Stimulated activated CD4-positive, alpha-beta T cell treated with anti-CD3 and anti-CD28 coated beads, Interleukin-1b, Interleukin-23, amount 100 ng/mL, for 48 hours (primary cell): ENCODE results near the gene SH2D3C.

Experiments used
- DNase-seq: peaks from one replicate; pipeline ENCODE4 v3.0.0-alpha.2; 2020

Gene SH2D3C

DNA sequence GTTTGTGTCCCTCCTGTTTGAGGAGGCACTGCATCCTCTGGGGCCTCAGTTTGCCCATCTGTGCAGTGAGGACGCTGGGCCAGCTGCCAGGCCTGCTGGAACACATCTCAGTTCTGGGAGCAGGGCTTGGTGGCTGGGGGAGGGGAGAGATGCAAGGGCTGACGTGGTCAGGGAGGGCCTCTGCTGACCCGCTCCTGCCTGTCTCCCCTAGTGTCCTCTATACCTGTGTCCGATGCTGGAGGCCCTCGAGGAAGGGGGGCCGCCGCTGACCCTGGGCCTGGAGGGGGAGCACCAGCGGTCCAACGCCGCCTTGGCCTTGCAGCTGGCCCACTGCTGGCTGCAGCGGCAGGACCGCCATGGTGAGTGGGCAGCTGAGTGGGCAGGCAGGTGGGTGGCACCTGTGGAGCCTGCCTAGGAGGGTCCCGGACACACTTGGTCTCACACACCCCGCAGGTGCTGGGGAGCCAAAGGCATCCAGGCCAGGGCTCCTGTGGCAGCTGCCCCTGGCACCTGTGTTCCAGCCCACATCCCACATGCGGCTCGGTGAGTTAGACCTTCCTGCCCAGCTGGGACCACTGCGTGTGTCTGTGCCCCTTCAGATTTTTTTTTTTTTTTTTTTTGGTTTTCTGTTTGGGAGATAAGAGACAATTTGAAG, 30.0 kb upstream of the SH2D3C start:
- DNase-seq, result no peak

DNA sequence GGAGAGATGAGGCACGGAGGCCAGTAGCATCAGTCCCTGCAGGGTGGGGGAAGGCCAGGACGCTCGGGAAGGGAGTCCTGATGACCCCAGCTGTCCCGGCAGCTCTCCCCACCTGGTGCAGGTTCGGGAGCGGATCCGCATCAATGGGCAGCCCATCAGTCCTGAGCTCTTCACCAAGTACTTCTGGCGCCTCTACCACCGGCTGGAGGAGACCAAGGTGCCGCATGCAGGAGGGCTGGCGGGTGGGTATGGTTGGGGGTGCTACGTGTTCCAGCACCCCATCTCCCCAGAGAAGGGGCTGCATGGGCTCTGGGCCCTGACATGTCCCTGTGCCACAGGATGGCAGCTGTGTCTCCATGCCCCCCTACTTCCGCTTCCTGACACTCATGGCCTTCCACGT, 28.4 kb upstream of the SH2D3C start:
- DNase-seq, result no peak

DNA sequence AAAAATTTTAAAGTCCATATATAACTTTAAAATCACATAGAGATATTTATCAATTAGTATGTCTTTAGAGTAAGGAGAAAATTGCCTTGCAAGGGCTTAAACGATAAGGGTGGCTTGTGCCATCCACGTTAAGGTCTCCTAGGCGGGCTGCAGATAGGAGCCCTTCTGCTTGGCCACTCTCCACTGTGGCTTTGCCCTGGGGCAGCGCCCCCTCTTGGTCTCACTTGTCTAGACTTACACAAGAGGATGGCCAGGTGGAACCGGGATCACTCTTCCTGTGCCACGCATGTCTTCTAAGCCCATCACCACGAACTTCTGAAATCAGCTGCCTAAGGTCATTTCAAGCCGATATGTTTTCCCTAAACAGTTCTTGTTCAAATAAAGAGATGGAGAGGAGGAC, 27.2 kb upstream of the SH2D3C start:
- DNase-seq, result peak; percentile 41

DNA sequence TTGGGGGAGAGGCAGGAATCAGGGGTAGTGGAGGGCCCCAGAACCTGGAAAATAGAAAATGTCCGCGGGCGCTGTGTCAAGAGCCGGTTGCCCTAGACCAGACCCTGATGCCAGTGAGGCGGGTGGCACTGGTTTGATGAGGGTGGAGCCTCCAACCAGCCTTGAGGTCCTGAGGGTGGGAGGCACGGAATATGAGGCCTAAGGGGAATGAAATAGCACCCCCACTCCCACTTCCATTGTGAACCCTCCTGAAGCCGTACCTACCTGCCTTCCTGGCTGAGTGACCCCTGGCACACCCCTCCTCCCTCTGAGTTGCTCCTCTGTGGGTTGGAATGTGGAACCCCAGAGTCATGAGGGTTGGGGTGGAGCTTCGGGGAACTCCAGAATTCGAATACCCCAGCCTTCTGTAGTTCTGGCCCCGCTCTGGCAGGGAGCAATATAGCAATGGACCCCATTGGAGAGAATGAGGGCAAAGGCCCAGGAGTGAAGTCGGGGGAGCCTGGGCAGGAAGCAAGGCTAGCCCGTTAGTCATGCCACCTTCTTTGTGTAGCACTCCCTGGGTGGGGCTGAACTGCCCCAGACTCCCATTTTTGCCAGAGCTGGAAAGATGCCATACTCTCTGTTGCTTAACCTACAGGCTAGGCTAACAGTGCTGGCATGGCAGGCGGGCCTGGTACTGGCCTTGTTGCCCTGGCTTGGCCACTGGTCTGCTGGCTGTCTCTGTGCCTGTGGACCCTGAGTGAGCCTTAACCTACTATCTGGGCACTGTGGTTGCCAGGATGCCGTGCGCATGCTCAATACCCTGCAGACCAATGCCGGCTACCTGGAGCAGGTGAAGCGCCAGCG, 25.3 kb upstream of the SH2D3C start:
- peak; percentile 28 for DNase-seq

DNA sequence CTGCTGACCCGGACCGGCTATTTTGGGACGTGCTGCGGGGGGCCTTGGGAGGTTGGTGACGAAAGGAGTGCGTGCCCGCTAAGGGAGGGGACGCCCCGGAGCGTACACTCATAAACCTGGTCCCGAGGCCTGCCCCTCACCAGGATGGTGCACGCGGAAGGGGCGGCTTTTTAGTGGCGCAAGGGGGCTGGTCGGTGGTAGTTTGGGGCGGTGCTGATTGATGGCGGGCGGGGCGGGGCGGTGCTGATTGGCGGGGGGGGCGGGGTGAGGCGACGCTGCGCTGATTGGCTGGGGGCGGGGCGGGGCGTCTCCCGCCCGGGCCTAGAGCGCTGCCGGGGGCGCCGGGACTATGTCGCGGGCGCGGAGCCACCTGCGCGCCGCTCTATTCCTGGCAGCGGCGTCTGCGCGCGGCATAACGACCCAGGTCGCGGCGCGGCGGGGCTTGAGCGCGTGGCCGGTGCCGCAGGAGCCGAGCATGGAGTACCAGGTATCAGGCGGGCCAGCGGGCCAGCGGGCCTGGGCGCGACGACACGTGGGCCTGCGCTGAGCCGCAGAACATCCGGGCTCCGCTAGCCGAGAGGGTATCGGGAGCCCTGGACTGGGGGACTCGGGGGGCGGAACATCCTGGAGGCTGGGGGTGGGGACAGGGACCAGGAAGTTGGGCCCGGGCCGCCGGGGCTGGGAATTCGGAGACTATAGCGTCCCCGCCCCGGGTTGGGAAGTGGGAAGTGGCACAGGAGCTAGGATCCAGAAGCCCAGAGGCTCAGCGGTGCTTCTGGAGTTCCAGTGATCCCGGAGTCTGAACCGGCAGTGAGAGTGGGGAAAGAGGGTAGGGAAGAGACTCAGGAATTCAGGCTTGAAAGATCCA, 24.3 kb upstream of the SH2D3C start, which contains the start of gene FPGS:
Gene FPGS, plus strand, starts transcription at position 307 of the 868 bp plus-strand sequence. Its CDS starts 43 bp downstream, at position 350.
- DNase-seq, result peak; percentile 88

DNA sequence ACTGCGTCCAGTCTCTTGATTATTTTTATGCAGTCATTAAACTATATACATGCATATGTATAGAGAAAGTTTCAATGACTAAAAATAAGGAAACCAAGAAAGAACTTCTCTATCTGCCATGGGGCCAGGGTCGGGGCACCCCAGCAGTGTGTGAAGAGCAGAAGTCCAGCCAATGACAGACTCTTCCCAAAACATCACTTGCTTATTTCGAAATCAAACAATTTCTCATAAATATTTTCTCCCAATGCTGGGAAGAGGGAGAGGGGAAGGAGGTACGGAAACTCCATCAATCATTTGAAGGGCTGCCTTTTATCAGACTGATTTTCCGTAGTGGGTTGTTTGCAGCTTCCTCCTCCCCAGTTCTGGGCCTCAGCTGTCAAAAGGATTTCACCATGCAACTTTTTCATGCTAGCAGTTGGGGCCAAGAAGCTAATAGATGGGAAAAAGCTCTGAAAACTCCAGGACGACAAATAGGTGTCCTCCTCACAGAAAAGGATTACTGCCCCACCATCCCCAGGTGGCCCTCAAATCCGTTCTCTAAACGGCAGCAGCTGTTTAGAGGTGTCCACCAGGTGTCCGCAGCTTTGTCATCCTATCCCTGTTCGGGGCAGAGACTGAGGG, 23.6 kb upstream of the SH2D3C start:
- DNase-seq, result no peak

DNA sequence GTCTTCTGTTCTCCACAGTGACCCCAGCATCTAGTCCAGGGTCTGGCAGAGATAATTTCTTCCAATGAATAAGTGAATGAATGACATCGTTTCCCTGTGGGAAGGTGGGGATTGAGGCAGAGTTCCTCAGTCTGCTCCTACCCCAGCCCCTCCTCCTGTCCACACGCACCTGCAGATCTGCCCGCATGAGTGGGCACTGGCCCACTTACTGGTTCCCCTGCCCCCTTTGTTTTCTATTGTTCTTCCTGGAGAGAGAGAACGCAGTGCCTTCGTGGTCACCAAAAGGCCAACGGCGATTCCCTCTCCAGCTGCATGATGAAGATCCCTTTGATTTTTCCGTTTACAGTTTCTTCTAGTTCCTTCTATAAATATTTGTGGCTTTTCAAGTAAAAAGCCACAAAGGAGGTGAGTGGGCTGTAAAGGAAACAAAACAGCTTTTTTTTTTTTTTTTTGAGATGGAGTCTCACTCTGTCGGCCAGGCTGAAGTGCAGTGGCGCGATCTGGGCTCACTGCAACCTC, 18.4 kb upstream of the SH2D3C start:
- no peak for DNase-seq

DNA sequence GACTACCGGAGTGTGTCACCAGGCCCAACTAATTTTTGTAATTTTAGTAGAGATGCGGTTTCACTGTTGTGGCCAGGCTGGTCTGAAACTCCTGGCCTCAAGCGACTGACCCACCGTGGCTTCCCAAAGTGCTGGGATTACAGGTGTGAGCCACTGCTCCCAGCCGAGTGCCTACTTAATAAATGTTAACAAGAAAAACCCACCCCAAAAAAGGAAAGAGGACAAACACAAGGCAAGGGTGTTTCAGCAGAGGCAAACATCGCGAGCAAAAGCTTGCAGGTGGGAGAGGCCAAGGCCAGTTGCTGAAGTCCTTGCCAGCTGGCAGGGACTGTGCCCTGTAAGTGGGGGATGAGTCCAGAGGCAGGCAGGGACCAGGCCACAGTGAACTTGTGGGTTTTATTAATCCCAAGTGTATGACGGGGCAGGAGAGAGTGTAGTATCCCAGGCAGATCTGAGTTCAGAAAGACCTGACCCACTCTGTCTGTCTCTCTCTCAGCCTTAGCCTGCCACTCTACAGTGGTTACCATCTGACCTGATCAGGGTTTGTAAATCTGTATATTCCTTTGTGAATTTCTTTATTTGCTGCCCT, 17.9 kb upstream of the SH2D3C start:
- no peak for DNase-seq

DNA sequence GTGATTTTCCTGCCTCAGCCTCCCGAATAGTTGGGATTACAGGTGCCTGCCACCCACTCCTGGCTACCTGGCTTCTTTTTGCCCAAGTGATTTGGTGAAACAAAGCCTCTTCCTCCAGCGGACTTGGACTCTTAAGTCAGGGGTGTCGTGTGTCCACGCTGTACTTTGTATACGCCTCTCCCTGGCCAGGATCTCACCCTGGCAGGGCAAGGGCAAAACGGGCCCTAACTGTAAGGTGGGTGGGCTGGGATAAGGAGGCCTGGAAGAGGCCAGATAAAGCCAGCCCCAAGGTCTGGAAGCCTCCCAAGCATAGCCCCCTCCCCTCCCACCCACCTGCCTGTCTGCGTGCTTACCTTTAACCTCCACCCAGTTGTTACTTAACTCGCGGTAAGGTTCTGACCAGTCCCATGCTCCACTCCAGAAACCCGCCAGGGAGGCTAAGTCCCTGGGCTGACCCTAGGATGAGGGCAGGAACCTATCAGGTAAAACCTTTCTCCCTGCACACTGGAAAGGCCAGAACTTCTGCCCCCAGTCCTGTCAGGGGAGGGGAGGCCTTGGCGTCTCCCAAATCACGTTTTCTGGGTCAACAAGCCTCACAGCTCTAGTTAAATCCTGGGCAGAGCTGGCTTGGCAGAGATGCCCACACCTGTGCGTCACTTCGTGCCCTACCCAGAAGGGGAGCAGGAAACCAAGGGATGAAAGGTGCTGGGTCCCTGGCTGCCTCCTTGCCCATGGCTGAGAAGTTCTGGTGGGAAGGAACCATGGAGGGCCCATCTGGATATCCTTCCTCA, 15.7 kb upstream of the SH2D3C start:
- no peak for DNase-seq

DNA sequence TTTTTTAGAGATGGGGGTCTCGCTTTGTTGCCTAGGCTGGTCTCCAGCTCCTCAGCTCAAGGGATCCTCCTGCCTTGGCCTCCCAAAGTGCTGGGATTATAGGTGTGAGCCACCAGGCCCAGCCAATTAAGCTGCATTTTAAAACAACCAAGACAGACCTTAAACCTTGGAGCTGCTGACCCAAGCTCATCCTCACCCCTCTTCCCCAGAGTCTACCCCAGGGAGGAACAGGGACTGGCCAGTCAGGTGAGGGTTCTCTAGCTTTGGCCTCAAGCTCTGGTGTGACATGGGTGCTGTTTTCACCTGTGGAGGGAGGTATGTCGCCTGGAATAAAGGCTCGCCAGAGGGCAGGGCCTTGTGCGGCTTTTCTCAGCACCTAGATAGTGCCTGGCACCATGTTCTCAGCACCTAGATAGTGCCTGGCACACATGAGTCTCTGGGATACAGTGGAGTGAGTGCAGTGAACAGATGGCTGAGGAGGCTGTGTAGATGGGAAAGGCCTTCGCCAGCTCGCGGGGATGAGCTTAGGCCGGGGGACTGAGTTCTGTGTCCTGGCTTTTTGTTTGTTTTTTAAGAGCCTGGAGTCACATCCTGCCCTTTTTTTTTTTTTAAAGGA, 14.7 kb upstream of the SH2D3C start:
- DNase-seq, result no peak

DNA sequence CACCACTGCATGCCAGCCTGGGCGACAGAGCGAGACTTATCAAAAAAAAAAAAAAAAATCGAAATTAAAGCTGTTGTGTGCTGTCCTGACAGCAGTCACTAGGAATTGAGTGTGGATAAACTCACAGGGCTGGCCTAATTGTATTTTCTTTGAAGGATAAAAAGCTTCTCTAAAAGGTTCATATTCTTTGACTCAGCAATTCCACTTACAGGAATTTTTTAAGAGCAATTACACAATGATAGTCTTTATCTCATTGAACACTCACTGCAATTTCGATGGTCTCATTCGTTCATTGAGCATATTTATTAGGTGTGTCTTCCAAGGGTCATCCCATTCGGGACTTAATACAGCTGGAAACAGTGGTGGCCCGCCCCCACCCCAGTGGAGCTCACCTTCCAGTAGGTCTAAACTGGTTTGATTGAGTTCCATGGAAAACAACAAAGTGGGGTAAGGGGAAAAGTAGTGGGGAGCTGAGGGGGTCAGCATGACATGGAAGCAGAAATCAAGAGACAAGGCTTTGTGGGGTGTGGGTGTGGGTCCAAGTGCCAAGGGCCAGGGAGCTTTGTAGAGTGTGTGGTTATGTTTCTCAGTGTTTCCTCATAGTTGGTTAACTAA, 14.1 kb upstream of the SH2D3C start:
- no peak for DNase-seq

DNA sequence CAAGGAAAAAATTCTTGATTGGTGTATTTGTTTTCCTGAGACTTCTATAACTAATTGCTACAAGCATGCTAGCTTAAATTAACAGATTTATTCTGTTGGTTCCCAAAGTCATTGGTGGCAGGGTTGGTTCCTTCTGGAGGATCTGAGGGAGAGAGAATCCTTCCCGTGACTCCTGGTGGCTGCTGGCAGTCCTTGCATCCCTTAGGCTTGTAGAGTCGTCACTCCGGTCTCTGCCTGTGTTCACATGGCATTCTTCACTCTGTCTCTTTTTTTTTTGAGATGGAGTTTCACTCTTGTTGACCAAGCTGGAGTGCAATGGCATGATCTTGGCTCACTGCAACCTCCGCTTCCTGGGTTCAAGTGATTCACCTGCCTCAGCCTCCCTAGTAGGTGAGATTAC, 12.6 kb upstream of the SH2D3C start:
- DNase-seq, result no peak

DNA sequence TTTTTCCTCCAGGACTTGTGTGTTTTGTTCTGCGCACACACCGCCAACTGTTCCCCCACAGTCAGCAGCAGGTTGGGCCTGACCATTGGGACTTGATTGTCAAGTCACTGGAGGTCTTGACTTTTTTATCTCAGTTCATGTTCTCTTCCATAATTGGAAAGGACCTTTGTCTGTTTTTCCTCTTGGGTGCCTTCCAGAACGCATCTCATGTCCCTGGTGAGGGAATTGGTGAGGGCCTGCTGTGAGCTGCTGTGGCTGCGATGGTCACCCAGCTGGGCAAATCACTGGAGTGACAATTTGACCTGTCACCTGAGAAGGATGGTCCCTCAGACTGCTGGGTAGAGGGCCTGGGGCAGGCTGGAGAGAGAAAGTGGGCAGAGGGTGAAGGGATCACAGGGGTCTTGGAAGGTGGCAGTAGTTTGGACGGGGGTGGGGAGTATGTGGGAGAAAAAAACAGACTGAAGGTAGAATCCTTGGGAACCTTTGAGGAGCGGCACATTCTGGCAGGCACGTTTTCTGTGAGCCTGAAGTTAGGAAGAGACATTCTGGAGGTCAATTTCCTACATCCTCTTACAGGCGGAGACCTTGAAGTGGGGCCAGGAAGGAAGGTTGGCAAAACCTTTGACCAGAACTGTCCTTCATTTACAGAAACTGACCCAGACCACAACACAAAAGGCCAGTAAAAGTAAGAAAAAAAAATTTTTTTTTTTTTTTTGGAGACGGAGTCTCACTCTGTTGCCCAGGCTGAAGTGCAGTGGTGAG, 11.8 kb upstream of the SH2D3C start:
- no peak for DNase-seq

DNA sequence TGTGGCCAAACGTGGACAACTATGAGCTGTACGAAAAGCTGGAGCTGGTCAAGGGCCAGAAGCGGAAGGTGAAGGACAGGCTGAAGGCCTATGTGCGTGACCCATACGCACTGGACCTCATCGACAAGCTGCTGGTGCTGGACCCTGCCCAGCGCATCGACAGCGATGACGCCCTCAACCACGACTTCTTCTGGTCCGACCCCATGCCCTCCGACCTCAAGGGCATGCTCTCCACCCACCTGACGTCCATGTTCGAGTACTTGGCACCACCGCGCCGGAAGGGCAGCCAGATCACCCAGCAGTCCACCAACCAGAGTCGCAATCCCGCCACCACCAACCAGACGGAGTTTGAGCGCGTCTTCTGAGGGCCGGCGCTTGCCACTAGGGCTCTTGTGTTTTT, 10.7 kb upstream of the SH2D3C start:
- DNase-seq, result no peak

DNA sequence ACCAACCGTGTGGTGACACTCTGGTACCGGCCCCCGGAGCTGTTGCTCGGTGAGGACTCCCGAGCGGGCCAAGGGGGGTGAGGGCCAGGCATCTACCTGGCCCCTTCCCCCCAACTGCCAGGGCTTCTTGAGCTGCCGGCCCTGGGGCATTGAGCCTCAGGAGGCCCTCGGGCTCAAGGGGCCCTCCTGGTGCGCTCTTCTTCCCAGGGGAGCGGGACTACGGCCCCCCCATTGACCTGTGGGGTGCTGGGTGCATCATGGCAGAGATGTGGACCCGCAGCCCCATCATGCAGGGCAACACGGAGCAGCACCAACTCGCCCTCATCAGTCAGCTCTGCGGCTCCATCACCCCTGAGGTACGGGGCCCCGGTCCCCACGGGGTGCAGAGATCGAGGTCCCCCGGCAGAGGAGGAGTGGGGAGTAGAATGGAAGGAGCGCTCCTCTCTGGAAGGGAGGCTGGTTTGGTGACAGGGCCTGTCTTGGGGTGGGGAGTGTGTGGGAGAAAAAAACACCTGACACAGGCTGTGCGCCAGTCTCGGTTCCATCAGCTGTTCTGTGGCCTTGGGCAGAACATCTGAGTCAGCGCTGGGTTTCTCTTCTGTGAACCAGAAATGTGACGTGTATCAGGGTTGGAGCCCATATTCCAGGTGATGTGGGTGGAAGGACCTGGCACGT, 10.0 kb upstream of the SH2D3C start:
- DNase-seq, result peak; percentile 81

DNA sequence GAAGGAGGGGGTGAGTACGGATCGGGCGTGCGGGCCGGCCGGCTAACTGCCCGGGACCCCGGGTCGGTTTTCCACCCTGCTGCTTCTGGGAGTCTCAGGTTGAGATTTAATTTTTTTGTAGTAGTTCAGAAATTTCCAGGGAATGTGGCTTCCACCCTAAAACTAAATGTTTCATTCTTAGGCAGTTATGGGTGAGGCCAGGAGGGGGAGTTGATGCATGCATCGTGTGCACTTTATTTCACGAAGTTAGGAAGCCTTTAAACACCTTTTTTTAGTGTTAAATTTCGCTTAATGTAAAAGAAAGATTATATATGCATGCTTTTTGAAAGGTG, 8.3 kb upstream of the SH2D3C start:
- no peak for DNase-seq

DNA sequence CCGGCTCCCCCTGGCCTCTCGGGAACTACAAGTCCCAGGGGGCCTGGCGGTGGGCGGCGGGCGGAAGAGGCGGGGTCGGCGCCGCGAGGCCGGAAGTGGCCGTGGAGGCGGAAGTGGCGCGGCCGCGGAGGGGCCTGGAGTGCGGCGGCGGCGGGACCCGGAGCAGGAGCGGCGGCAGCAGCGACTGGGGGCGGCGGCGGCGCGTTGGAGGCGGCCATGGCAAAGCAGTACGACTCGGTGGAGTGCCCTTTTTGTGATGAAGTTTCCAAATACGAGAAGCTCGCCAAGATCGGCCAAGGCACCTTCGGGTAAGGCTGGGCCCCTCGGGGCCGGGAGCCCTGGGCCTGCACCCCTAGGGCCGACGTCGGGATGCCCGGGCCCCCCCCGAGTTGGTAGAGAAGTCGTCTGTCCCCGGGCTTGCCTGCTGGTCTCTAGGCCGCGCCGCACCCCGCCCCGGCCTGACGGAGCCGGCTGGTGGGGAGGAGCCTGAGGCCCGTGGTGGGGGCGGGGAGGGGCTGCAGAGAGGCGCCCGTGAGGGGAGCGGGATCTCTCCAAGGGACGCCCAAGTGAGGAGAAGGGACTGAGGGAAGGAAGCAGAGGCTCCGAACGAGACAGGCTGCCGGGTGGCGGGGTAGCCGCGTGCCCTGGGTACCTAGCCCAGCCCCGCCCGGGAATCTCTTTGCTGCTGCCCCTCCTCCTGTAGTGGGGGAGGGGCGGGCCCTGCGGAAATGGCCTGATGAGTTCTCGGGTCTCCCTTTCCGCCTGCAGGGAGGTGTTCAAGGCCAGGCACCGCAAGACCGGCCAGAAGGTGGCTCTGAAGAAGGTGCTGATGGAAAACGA, 7.7 kb upstream of the SH2D3C start, which contains the start of gene CDK9:
Gene CDK9, plus strand, starts transcription at position 102 of the 840 bp plus-strand sequence. Its CDS starts 115 bp downstream, at position 217.
- peak; percentile 93 for DNase-seq
